ENCODE data around the gene DBNL.

DBNL gene

DNA sequence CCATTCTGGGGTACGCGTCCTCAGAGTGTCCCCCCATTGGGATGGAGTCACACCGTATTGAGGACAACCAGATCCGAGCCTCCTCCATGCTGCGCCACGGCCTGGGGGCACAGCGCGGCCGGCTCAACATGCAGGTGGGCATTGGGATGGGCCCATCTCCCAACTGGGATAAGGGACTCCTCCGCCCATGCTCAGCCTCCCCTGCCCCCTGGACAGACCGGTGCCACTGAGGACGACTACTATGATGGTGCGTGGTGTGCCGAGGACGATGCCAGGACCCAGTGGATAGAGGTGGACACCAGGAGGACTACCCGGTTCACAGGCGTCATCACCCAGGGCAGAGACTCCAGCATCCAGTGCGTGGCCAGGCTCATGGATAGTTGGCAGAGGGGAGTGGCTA, 65.5 kb downstream of the DBNL start:
- DNase-seq (ENCODE audit: low read depth, low spot score) = no peak

DNA sequence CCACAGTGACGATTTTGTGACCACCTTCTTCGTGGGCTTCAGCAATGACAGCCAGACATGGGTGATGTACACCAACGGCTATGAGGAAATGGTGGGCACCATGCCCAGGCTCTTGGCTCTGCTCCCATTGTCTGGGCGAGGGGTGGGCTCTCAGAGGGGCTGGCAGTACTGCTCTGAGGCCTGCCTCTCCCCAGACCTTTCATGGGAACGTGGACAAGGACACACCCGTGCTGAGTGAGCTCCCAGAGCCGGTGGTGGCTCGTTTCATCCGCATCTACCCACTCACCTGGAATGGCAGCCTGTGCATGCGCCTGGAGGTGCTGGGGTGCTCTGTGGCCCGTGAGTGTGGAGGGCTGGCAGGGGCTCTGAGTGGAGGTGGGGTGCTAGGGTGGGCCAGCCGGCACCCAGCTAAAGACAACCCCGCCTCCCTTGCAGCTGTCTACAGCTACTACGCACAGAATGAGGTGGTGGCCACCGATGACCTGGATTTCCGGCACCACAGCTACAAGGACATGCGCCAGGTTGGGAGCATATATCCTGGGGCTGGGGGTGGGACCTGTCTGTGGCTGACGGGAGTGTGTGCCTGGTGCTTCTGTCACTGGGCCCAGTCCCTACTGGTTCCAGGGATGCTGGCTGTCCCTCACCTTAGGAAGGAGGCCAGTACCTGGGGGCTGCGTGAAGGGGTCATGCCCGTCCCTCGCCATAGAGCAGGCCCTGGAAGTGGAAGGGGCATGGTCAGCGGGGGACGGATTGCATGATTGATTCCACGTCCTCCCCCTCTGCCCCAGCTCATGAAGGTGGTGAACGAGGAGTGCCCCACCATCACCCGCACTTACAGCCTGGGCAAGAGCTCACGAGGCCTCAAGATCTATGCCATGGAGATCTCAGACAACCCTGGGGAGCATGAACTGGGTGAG, 66.5 kb downstream of the DBNL start:
- DNase-seq (ENCODE audit: low read depth, low spot score) = no peak

Data from activated naive CD8-positive, alpha-beta T cell treated with anti-CD3 and anti-CD28 coated beads, Interleukin-2, amount 50 U/mL, for 16 hours (primary cell).